ENCODE data around the gene ENPP1.

ENPP1 gene

DNA sequence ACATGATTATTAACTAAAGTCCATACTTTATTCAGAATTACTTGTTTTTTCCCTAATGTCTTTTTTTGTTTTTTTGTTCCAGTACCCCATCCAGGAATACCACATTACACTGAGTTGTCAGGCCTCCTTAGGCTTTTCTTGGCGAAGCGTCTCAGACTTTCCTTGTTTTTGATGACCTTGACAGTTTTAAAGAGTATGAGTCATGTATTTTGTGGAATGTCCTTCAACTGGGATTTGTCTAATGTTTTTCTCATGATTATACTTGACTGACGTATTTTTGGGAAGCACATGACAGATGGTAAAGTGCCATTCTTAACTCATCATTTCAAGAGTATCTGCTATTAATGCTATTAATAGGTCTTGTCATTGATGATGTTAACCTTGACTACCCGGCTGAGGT, 23.6 kb downstream of the ENPP1 start:
- Histone ChIP-seq H3K4me3 (no peak overlapping the region), H3K27ac (no peak overlapping the region), H3K4me1 (no peaks in the 10 kb centered on the region), H3K4me2 (no peak overlapping the region), H3K36me3 (no peaks in the 10 kb centered on the region), H3K9ac (no peak overlapping the region), H3K27me3 (no peaks in the 10 kb centered on the region), H3K9me3 (replicated peaks in 1 of 11) (no peaks in the 10 kb centered on the region), H4K20me1 (no peaks in the 10 kb centered on the region)
- no peak for TF ChIP-seq Cebpa-rat (IDR thresholded peaks at IDR 0.05)

DNA sequence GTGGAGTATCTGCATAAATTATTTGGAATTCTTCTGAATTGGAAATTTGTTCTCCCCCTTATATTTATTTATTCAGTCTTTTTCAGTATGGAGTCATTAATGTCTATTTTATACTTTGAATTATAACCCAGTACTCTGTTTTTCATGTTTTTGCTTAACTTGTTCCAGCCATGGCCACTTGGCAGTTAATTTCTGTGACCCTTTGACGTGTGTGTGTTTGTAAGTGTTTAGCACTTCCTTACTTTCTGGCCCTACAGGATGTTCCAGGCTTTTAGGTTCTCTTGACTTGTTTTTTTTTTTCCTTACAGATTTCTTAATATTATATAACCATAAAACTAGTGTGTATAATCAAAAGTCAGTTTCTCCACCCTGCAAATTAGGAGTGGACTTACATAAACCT, 24.1 kb downstream of the ENPP1 start:
- Histone ChIP-seq H3K4me1 (no peaks in the 10 kb centered on the region), H3K4me2 (no peak overlapping the region), H3K4me3 (no peak overlapping the region), H4K20me1 (no peaks in the 10 kb centered on the region), H3K27ac (no peak overlapping the region), H3K27me3 (no peaks in the 10 kb centered on the region), H3K36me3 (no peaks in the 10 kb centered on the region), H3K9ac (no peak overlapping the region), H3K9me3 (replicated peaks in 1 of 11) (no peaks in the 10 kb centered on the region)
- TF ChIP-seq Cebpa-rat (IDR thresholded peaks at IDR 0.05) = no peak

DNA sequence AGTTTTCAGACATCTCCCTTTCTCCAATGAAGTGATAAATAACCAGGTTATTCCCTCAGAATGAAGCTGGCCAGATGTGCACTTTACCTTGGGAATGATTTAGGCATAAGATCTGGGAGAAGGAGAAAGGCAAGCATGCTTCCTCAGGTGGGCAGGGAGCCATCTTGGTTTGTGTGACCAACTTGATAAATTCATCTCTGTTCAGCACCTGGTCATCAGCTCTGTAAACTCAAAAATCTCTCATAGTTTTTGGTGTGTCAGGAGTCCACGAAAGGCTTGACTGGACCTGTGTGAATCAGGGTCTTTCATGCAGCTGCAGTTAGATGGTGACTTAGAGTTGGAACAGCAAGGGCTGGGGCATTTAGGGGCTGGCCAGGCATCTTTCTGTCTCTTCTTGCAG, 24.5 kb downstream of the ENPP1 start:
- no peak for TF ChIP-seq Cebpa-rat (IDR thresholded peaks at IDR 0.05)
- Histone ChIP-seq H3K27ac (no peak overlapping the region), H3K4me3 (no peak overlapping the region), H4K20me1 (no peaks in the 10 kb centered on the region), H3K4me2 (no peak overlapping the region), H3K4me1 (no peaks in the 10 kb centered on the region), H3K36me3 (no peaks in the 10 kb centered on the region), H3K9ac (no peak overlapping the region), H3K9me3 (replicated peaks in 1 of 11) (no peaks in the 10 kb centered on the region), H3K27me3 (no peaks in the 10 kb centered on the region)

DNA sequence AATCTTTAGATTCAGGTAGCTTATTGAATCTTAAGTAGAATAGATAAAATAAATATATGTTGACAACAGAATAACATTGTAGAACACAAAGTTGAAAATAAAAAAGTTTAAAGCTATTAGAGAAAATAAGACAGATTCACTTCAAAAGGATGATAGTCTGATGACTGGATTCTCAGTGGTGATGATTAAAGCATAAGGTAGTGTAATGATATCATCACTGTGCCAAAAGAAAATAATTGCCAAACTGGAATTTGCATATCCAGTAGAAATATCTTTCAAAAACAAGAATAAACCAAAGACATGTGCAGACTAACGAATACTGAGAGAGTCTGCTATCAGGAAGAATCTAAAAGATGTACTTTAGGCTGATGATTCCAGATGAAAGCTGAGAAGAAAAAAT, 30.2 kb downstream of the ENPP1 start:
- H3K4me2 ChIP-seq = no peak overlapping the region
- no peak overlapping the region for H3K27ac ChIP-seq
- H3K9me3 ChIP-seq (replicated peaks in 1 of 11) = no peaks in the 10 kb centered on the region
- no peak overlapping the region for H3K9ac ChIP-seq
- no peaks in the 10 kb centered on the region for H3K27me3 ChIP-seq
- H3K4me3 ChIP-seq = no peak overlapping the region
- H4K20me1 ChIP-seq = no peaks in the 10 kb centered on the region
- no peaks in the 10 kb centered on the region for H3K36me3 ChIP-seq
- TF ChIP-seq Cebpa-rat (IDR thresholded peaks at IDR 0.05) = no peak
- 0 out of 20 replicates have a peak, but pooled peaks cover 0 to 6% (median 0%) of the 10 kb centered on the region in 10 experiments for H3K4me1 ChIP-seq

DNA sequence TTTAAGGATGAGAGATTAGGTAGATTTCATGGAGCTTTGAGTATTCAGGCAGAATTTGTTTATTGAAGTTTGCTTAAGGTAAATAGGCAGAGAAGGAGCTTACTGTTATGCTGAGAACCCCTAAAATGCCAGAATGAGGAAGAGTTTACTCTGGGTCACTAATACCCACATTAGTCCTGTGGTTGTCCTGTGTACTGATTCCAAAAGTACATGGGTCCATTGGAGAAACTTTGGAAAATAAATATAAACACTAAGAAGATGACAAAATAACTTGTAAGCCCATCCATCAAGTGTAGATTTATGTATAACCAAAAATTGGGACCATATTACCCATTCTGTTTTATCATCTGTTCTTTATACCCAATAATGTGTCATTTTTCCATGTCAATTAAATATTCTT, 31.6 kb downstream of the ENPP1 start:
- H3K4me3 ChIP-seq = no peak overlapping the region
- no peaks in the 10 kb centered on the region for H3K27me3 ChIP-seq
- no peak overlapping the region for H3K27ac ChIP-seq
- no peaks in the 10 kb centered on the region for H3K9me3 ChIP-seq (replicated peaks in 1 of 11)
- H3K36me3 ChIP-seq = no peaks in the 10 kb centered on the region
- 0 out of 20 replicates have a peak, but pooled peaks cover 0 to 6% (median 0%) of the 10 kb centered on the region in 10 experiments for H3K4me1 ChIP-seq
- no peaks in the 10 kb centered on the region for H4K20me1 ChIP-seq
- H3K9ac ChIP-seq = no peak overlapping the region
- no peak for TF ChIP-seq Cebpa-rat (IDR thresholded peaks at IDR 0.05)
- no peak overlapping the region for H3K4me2 ChIP-seq

DNA sequence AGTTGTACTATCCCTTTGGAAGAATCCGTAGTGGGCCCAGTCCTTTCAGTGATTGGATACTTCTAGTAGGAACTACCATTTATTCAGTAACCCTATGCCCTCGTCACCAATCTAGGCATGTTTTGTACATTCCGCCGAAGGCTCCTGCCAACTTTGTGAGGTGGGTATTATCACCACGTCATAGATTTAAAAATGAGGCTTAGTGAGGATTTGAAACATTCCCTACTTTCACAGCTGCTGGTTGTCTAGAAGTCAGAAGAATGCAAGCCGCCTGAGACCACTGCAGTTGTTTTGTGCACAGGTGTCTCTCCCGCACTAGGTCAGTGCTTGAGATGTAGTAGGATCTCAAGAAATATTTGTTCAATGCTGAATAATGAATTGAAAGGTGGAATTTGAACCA, 32.6 kb downstream of the ENPP1 start:
- no peak for TF ChIP-seq Cebpa-rat (IDR thresholded peaks at IDR 0.05)
- H3K36me3 ChIP-seq = no peaks in the 10 kb centered on the region

DNA sequence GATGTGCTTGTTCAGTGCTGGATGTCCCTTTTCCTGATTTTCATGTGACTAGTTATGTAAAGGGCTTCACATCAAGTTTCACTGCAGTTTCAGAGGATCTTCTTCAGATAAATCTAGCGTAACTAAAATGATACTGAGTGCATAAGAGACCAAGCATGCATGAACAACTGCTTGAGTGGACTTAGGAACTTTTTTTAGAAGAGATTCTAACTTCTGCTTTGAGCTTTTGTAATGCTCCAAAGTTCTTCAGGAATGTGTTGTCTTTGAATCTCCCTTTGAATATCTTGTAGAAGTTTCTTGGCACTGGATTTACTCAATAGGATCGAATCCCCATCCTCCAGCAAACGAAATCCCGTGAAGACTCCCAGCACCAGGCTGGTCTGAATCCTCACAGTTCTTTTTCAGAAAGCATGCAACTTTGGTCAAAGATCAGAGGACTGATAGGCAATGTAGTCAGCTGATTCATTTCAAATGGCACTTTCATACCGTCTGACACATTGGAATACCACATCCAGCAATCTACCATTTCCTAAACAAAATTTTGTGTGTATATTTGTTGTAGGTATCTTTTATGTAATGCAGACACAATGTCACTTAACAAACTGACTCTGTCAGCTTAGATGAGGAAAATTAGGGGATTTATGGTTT, 33.2 kb downstream of the ENPP1 start:
- H3K27ac ChIP-seq = no peak overlapping the region
- H3K36me3 ChIP-seq = no peaks in the 10 kb centered on the region
- TF ChIP-seq Cebpa-rat (IDR thresholded peaks at IDR 0.05) = no peak
- 0 out of 20 replicates have a peak, but pooled peaks cover 0 to 6% (median 0%) of the 10 kb centered on the region in 10 experiments for H3K4me1 ChIP-seq
- H3K4me2 ChIP-seq = no peak overlapping the region
- H3K4me3 ChIP-seq = no peak overlapping the region
- H4K20me1 ChIP-seq = no peaks in the 10 kb centered on the region
- no peak overlapping the region for H3K9ac ChIP-seq
- H3K27me3 ChIP-seq = no peaks in the 10 kb centered on the region
- no peaks in the 10 kb centered on the region for H3K9me3 ChIP-seq (replicated peaks in 1 of 11)

More for the DNA sequence above, 32.6 kb downstream of the ENPP1 start:
- 0 out of 20 replicates have a peak, but pooled peaks cover 0 to 6% (median 0%) of the 10 kb centered on the region in 10 experiments for H3K4me1 ChIP-seq
- no peaks in the 10 kb centered on the region for H3K9me3 ChIP-seq (replicated peaks in 1 of 11)
- H3K9ac ChIP-seq = no peak overlapping the region
- no peaks in the 10 kb centered on the region for H4K20me1 ChIP-seq
- no peak overlapping the region for H3K27ac ChIP-seq
- H3K4me2 ChIP-seq = no peak overlapping the region
- no peaks in the 10 kb centered on the region for H3K27me3 ChIP-seq
- no peak overlapping the region for H3K4me3 ChIP-seq

DNA sequence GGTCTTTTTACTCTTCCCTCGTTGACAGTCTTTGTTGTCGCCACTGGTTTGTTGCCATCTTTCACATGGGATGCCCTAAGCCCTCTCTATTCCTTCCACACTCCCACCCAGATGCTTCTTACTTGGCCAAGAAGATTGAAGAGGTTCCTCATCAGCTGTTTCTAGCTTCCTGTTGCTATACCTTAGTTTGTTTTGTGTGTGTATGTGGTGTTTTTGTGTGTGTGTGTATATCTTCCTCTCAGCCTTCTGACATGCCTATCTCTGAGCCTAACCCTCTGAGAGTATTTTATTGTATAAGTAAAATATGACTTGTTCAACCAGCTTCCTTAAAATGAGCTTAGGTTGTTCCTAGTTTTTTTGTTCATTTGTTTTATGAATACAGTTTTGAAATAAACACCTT, 35.9 kb downstream of the ENPP1 start:
- Histone ChIP-seq H3K4me3 (no peak overlapping the region), H3K4me1 (0 out of 20 replicates have a peak, but pooled peaks cover 0 to 6% (median 0%) of the 10 kb centered on the region in 10 experiments), H3K4me2 (no peak overlapping the region), H3K27ac (no peak overlapping the region), H3K27me3 (no peaks in the 10 kb centered on the region), H3K9me3 (replicated peaks in 1 of 11) (no peaks in the 10 kb centered on the region), H3K36me3 (no peaks in the 10 kb centered on the region), H4K20me1 (no peaks in the 10 kb centered on the region), H3K9ac (no peak overlapping the region)
- no peak for TF ChIP-seq Cebpa-rat (IDR thresholded peaks at IDR 0.05)

DNA sequence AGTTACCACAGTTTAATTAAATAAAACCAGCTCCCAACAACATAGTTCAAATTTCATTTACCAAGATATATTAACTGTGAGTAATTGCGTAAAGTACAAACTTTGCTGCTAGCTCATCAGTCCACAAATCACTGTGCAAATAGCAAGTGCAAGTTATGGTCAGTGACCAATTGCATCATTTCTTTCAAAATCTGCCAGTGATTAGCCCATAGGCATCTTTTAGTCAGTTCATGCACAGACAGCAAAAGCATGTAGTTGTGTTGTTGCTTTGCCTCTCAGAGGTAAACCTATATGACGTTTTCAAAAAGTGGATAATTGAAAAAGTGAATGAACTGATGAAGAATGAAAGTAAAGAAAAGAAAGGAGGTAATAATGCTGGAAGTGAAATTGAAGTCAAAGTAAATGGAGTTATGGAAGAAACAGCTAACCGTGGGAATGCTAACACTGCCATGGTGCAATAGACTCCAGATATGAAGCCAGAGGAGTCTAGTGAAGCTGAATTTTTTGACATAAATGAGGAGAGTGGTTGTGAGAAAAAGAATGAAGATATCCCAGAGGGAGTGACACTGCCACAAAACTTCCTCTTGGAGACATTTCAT, 36.5 kb downstream of the ENPP1 start:
- H3K27ac ChIP-seq = no peak overlapping the region
- H4K20me1 ChIP-seq = no peaks in the 10 kb centered on the region
- no peak overlapping the region for H3K9ac ChIP-seq
- H3K4me2 ChIP-seq = no peak overlapping the region
- H3K9me3 ChIP-seq (replicated peaks in 1 of 11) = no peaks in the 10 kb centered on the region
- 0 out of 20 replicates have a peak, but pooled peaks cover 0 to 6% (median 0%) of the 10 kb centered on the region in 10 experiments for H3K4me1 ChIP-seq
- H3K36me3 ChIP-seq = no peaks in the 10 kb centered on the region
- TF ChIP-seq Cebpa-rat (IDR thresholded peaks at IDR 0.05) = no peak
- H3K27me3 ChIP-seq = no peaks in the 10 kb centered on the region
- H3K4me3 ChIP-seq = no peak overlapping the region

Measured in BLaER1 treated with 17β-estradiol and CSF1 and Interleukin-3, amounts not matched to agents 10 nM and 100 nM (cell line).